Measurements from ENCODE around the gene CRYBG3.

GRCh38 chr3:97950360-97950759, 128.5 kb downstream of the CRYBG3 start:
- TF ChIP-seq CTCF (IDR thresholded peaks at IDR 0.05): no peak
- no peak for TF ChIP-seq POLR2A (IDR thresholded peaks at IDR 0.05)
